IMR-90 (cell line): ENCODE data around the gene CAMSAP3.

Experiments
- CHD1 ChIP-seq: IDR thresholded peaks from 2 replicates; pipeline ENCODE4 v1.6.1; 2012; ENCODE audit warnings: low read depth, low read length, improper control_type of control experiment
- FOS ChIP-seq: fragments of 150-350 bp; IDR thresholded peaks from 2 replicates; pipeline ENCODE4 v1.6.1; 2016; ENCODE audit warnings: low read depth, low read length
- MXI1 ChIP-seq: IDR thresholded peaks from 2 replicates; pipeline ENCODE4 v1.6.1; 2012; ENCODE audit warnings: low read depth, mild to moderate bottlenecking, low read length, moderate library complexity, borderline replicate concordance
- POLR2A ChIP-seq: IDR thresholded peaks from 2 replicates; pipeline ENCODE4 v1.6.1; 2012; ENCODE audit warnings: mild to moderate bottlenecking, low read depth, low read length
- RAD21 ChIP-seq: IDR thresholded peaks from 2 replicates; pipeline ENCODE4 v1.6.1; 2012; ENCODE audit warnings: low read length, improper control_type of control experiment
- RFX5 ChIP-seq: IDR thresholded peaks from 2 replicates; pipeline ENCODE4 v1.8.0; 2012; ENCODE audit warnings: low read depth, mild to moderate bottlenecking, low read length, moderate library complexity
- SMC3 ChIP-seq: fragments of 150-350 bp; IDR thresholded peaks from 2 replicates; pipeline ENCODE4 v1.6.1; 2016; ENCODE audit warnings: low read depth, mild to moderate bottlenecking, antibody characterized with exemption, low read length, moderate library complexity
- TF ChIP-seq, protein P1 (sequence below): conservative IDR thresholded peaks from 2 replicates; pipeline ENCODE4 v1.5.1; 2012; ENCODE audit warnings: mild to moderate bottlenecking, low read depth, low read length, improper control_type of control experiment
- TF ChIP-seq, protein P2 (sequence below): fragments of 150-350 bp; IDR thresholded peaks from 2 replicates; pipeline ENCODE4 v1.6.1; 2016; ENCODE audit warnings: low read depth, mild to moderate bottlenecking, low read length, moderate library complexity, borderline replicate concordance

DNA sequence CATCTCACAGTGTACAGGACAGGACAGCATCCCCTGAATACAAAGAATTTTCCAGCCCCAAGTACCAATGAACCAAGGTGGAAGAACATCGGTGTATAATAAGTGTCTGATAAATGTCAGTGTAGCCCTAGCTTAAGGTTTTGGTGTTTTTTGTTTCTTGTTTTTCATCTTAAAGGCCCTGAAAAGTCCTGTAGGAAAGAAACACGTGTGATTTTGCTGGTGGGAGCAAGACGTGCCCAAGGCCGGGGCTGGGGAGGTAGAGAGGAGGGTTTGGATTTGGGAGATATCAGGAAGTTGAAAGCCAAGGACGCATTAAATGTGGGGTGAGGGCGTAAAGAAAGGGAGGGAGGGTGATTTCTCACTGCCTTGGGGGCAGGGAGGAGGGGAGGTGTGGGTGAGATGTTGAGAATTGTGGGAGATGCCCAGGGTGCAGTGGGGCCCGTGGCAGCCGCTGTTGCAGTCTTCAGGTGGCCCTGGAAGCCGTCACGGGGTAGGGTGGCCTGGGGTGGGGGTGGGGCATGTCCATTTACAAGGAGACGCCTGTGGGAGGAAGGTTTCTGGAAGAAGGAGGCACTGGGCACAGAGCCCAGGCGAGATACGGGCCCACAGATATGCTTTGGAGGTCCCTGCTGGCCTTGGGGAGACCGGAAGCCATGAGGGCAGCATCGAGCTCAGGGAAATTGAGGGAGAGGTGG, 6.7 kb downstream of the CAMSAP3 start:
- TF ChIP-seq RAD21 (no peak), POLR2A (no peak), SMC3 (no peak), RFX5 (no peak), FOS (no peak), MXI1 (no peak), CHD1 (no peak)
- TF ChIP-seq, protein P1, sequence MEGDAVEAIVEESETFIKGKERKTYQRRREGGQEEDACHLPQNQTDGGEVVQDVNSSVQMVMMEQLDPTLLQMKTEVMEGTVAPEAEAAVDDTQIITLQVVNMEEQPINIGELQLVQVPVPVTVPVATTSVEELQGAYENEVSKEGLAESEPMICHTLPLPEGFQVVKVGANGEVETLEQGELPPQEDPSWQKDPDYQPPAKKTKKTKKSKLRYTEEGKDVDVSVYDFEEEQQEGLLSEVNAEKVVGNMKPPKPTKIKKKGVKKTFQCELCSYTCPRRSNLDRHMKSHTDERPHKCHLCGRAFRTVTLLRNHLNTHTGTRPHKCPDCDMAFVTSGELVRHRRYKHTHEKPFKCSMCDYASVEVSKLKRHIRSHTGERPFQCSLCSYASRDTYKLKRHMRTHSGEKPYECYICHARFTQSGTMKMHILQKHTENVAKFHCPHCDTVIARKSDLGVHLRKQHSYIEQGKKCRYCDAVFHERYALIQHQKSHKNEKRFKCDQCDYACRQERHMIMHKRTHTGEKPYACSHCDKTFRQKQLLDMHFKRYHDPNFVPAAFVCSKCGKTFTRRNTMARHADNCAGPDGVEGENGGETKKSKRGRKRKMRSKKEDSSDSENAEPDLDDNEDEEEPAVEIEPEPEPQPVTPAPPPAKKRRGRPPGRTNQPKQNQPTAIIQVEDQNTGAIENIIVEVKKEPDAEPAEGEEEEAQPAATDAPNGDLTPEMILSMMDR: no peak
- TF ChIP-seq, protein P2, sequence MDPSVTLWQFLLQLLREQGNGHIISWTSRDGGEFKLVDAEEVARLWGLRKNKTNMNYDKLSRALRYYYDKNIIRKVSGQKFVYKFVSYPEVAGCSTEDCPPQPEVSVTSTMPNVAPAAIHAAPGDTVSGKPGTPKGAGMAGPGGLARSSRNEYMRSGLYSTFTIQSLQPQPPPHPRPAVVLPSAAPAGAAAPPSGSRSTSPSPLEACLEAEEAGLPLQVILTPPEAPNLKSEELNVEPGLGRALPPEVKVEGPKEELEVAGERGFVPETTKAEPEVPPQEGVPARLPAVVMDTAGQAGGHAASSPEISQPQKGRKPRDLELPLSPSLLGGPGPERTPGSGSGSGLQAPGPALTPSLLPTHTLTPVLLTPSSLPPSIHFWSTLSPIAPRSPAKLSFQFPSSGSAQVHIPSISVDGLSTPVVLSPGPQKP: no peak
